ENCODE results near the gene SPDEF.

GRCh38 chr6:34518669-34519365, 37.3 kb downstream of the SPDEF start:
- TF ChIP-seq EZH2 (IDR thresholded peaks at IDR 0.05) (no peak), POLR2AphosphoS5 (IDR thresholded peaks at IDR 0.05; ENCODE audit: borderline replicate concordance, low read depth, low read length) (no peak)
